GM19351 (cell line): Measurements from ENCODE around the gene DDX42.
"Not testable (repeated sequence)": the region's sequence is repeated elsewhere in the genome, so short reads cannot be mapped to it uniquely, and the experiment has no call there.

Source experiments
- ATAC-seq: cut with Tn5 transposase; IDR thresholded peaks from one replicate; pipeline ENCODE4 v1.9.1; 2021; ENCODE audit warnings: mild to moderate bottlenecking, moderate library complexity; ENCODE audit not compliant: unreplicated experiment

The DDX42 gene

GRCh38 chr17:63837480-63837879, 63.5 kb downstream of the DDX42 start:
- no peak for ATAC-seq

- no peak for ATAC-seq
Observed at GRCh38 chr17:63837962-63838600, 64.1 kb downstream of the DDX42 start.

GRCh38 chr17:63838631-63839171, 64.7 kb downstream of the DDX42 start:
- no peak for ATAC-seq

GRCh38 chr17:63840591-63841349, 66.8 kb downstream of the DDX42 start:
- ATAC-seq = no peak

- ATAC-seq = no peak
Observed at GRCh38 chr17:63841350-63842172, 67.6 kb downstream of the DDX42 start.

GRCh38 chr17:63842173-63842539, 68.2 kb downstream of the DDX42 start:
- ATAC-seq = peak; percentile 30

- ATAC-seq = peak; percentile 73
Observed at GRCh38 chr17:63842540-63843386, 68.8 kb downstream of the DDX42 start, which contains the start of gene SMARCD2. Gene SMARCD2 (minus strand): TSS chr17:63842685. CDS start chr17:63842674, 11 bp downstream.

- not testable (repeated sequence) for ATAC-seq
Observed at GRCh38 chr17:63843387-63843888, 69.5 kb downstream of the DDX42 start.

- no peak for ATAC-seq
Observed at GRCh38 chr17:63843910-63844677, 70.1 kb downstream of the DDX42 start.

GRCh38 chr17:63845509-63845908, 71.5 kb downstream of the DDX42 start:
- ATAC-seq = no peak

GRCh38 chr17:63847525-63848249, 73.7 kb downstream of the DDX42 start:
- no peak for ATAC-seq

- ATAC-seq = peak; percentile 83
Observed at GRCh38 chr17:63848834-63849689, 75.1 kb downstream of the DDX42 start.

GRCh38 chr17:63850401-63850800, 76.4 kb downstream of the DDX42 start:
- no peak for ATAC-seq

- no peak for ATAC-seq
Observed at GRCh38 chr17:63853260-63853659, 79.3 kb downstream of the DDX42 start.

GRCh38 chr17:63854709-63855108, 80.7 kb downstream of the DDX42 start:
- ATAC-seq = no peak

GRCh38 chr17:63855185-63855584, 81.2 kb downstream of the DDX42 start:
- no peak for ATAC-seq

- ATAC-seq = not testable (repeated sequence)
Observed at GRCh38 chr17:63856425-63856824, 82.5 kb downstream of the DDX42 start.

GRCh38 chr17:63859257-63859656, 85.3 kb downstream of the DDX42 start:
- ATAC-seq = no peak
